AG09309 (cell line): ENCODE data around the gene BPIFB3.

Experiments
- DNase-seq: peaks from one replicate; pipeline ENCODE4 v3.0.0-alpha.2; 2010; ENCODE audit warnings: low read depth
- H3K4me3 ChIP-seq: 2 replicates; pipeline ENCODE4 v1.5.1; 2011; ENCODE audit warnings: mild to moderate bottlenecking, low read depth, low read length, moderate library complexity; ENCODE audit not compliant: control insufficient read depth
- TF ChIP-seq, protein P1 (sequence below): IDR thresholded peaks from 2 replicates; pipeline ENCODE4 v1.5.1; 2011; ENCODE audit warnings: mild to moderate bottlenecking, low read depth, low read length, inconsistent platforms; ENCODE audit not compliant: insufficient read depth, control insufficient read depth; ENCODE audit errors: missing control alignments

The BPIFB3 gene, protein sequence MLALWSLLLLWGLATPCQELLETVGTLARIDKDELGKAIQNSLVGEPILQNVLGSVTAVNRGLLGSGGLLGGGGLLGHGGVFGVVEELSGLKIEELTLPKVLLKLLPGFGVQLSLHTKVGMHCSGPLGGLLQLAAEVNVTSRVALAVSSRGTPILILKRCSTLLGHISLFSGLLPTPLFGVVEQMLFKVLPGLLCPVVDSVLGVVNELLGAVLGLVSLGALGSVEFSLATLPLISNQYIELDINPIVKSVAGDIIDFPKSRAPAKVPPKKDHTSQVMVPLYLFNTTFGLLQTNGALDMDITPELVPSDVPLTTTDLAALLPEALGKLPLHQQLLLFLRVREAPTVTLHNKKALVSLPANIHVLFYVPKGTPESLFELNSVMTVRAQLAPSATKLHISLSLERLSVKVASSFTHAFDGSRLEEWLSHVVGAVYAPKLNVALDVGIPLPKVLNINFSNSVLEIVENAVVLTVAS

DNA sequence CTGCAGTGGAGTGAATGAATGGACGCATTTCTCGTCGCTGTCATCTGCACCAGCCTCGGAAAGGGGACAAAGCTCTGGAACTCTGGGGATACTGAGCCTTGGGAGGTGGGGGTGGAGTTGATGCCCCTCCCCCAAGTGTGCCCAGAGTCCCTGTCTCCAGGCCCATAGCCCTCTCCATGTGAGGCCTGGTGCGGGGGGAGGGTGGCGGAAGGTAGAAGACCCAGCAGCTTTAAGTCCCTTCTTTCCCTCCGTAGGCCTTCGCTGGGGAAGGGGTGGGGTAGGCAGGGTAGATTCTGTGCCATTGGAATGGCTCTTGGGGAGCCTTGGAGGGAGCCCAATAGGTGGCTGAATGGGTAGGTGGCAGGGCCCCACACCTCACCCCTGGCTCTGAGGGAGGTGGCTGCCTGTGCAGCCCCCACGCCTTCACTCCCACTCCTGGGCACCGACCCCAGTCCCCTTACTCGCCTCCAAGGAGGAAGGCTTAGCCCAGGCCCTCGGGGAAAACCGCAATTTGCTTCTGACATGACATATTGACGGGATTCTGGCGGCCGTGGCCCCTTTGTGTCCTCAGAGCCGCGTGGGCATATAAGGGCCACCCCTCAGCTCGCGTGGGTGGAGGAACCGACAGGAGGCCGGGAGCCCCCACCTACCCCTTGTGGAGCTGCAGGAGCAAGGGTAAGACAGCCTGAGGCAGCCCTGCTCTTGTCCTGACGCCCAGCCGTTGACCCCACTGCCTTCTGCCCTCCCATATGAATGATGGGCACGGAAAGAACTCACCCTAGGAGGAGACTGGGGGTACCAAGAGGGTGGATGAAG, at the start of gene BPIFB3:
BPIFB3 (plus strand) TSS at position 613 of the 816 bp plus-strand sequence. CDS start 1,533 bp downstream, outside the sequence.
- no peak for DNase-seq

DNA sequence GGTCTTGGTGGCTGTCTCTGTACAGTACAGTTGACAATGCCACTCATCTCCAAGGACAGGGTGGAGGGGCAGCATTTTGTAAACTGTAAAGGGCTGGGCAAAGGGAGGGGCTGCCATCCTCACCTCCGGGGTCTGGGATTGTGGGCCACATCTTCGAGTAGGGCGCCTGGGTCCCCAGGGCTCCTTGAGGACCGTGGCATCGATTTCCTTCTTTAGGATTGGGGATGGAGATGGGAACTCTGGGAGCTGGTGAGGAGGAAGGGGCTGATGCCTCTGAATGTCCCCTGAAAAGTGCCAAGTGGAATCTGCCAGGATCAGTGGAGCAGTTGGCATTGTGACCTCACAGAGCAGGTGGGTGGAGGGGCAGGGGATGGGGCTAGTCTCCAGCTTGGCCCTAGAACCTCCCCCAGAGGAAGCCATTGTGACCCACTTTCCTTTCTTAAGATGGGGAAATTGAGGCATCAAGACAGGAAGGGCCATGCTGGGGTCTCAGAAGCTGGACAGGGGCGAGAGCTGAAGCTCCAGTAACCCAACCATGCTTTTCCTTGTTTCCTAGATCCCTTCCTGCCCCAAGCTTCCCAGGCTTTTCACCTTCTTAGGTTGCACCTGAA, 49.5 kb upstream of the BPIFB3 start, which contains the start of gene SUN5:
SUN5 (minus strand) TSS at position 293 of the 611 bp plus-strand sequence; CDS start at position 200, 93 bp downstream.
- TF ChIP-seq, protein P1, sequence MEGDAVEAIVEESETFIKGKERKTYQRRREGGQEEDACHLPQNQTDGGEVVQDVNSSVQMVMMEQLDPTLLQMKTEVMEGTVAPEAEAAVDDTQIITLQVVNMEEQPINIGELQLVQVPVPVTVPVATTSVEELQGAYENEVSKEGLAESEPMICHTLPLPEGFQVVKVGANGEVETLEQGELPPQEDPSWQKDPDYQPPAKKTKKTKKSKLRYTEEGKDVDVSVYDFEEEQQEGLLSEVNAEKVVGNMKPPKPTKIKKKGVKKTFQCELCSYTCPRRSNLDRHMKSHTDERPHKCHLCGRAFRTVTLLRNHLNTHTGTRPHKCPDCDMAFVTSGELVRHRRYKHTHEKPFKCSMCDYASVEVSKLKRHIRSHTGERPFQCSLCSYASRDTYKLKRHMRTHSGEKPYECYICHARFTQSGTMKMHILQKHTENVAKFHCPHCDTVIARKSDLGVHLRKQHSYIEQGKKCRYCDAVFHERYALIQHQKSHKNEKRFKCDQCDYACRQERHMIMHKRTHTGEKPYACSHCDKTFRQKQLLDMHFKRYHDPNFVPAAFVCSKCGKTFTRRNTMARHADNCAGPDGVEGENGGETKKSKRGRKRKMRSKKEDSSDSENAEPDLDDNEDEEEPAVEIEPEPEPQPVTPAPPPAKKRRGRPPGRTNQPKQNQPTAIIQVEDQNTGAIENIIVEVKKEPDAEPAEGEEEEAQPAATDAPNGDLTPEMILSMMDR = no peak
- no peak within 1 kb of the TSS for H3K4me3 ChIP-seq
- no peak for DNase-seq

More for the DNA sequence above, at the start of gene BPIFB3:
- TF ChIP-seq, protein P1 = no peak
- no peak within 1 kb of the TSS for H3K4me3 ChIP-seq

DNA sequence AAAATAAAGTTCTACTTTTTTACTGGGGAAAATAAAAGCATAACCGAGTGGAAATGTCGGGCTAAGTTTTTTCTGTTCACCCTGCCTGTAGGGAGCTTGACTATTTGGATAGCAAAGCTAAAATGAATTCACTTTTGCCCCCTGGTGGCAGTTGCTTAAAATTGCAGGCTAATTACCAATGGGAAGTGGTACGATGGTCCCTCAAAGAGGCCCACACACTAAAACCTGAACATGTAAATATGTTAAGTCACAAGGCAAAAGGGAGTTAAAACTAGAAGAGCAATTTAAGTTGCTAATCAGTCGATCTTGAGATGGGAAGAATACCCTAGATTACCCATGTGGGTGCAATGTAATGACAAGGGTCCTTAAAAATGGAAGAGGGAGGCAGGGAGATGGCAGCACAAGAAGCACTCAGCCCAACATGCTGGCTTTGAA, 48.6 kb upstream of the BPIFB3 start:
- TF ChIP-seq, protein P1 = peak; percentile 26
- H3K4me3 ChIP-seq = no peak overlapping the region
- no peak for DNase-seq

DNA sequence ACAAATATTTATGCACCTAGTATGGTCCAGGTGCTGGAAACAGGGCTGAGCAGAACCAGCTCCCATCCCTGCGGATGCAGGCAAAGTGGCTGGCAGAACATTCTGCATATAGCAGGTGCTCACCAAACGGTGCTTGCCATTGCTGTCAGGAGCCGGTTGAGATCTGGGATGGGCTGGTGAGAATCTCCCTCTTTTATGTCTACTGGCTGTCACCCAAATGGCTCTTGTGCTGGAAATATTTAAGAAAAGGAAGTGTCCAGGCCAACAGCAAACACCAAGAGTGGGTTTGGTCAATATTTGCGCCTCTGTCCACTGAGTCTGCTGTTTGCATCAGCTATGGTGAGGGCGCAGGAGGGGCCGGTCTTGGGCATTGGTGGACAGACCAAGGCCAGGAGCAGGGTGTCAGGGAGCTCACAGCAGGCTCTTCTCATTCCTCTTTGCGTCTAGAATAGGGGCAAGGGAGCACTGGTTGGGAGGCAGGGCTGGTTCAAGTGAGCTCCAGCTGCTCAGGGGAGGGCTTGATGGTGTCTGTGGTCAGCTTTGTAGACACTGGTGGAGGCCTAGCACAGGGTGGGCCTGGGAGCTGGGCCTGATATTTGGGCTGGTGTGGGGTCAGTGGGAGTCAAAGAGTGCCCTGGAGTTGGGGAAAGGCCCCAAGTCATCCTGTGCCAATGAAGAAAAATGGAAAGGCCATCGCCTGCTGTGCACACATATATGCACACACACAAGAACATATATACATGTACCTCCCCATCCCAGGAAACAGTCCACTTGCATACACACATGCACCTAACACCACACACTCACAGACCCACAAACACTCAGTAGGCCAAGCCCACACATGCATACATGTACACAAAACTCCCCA, 47.6 kb upstream of the BPIFB3 start:
- DNase-seq = no peak
- H3K4me3 ChIP-seq = no peak overlapping the region
- TF ChIP-seq, protein P1 = no peak

DNA sequence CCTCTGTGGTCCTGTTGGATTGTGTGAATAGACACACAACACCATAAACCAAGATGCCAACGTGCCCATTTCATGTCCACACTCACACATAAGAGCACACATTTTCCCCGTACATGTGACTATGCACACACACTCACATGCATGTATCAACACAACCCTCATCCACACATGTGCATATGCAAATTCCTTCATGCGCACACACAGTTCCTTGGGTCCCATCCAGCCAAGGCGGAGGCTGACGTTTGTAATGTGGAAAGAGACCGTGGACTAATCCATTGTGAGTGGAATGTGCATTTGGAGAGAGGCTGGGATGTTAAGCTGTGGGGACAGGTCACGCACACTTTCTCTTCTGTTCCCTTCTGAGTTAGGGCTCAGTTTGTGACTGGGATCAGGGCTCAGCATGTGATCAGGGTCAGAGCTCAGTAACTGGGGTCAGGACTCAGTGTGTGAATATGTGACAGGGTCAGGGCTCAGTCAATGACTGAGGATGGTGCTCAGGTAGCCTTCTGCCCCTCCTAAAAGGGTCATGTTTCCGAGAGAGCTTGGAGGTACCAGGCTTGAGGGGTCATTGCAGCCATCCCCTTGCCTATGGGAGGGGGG, 46.8 kb upstream of the BPIFB3 start:
- DNase-seq = no peak
- TF ChIP-seq, protein P1 = no peak
- no peak overlapping the region for H3K4me3 ChIP-seq
